ENCODE data around the gene GRIK3. TPM values are rescaled to one million over a fixed set of nuclear protein-coding genes. Genes with fewer than 3 reads are reported as not detected.

The GRIK3 gene
- total RNA-seq, 2 donors from 2014 or later: not detected

GRCh38 chr1:37018510-37018909, 15.8 kb downstream of the GRIK3 start:
- no peak overlapping the region for H3K27ac Mint-ChIP-seq
- DNase-seq (ENCODE audit: low spot score) (no peak), ATAC-seq (no peak)
- no peak overlapping the region for H3K4me3 Mint-ChIP-seq
- H3K27me3 Mint-ChIP-seq: peaks cover 28 to 32% of the 10 kb centered on the region in 2 donors
- no peaks in the 10 kb centered on the region for H3K9me3 Mint-ChIP-seq
- H3K36me3 Mint-ChIP-seq: no peaks in the 10 kb centered on the region
- H3K4me1 Mint-ChIP-seq (ENCODE audit: low read depth in 2 of 2): no peaks in the 10 kb centered on the region

GRCh38 chr1:37017720-37018119, 16.6 kb downstream of the GRIK3 start:
- no peaks in the 10 kb centered on the region for H3K9me3 Mint-ChIP-seq
- DNase-seq (ENCODE audit: low spot score) (no peak), ATAC-seq (no peak)
- H3K4me3 Mint-ChIP-seq: no peak overlapping the region
- peaks cover 25 to 29% of the 10 kb centered on the region in 2 donors for H3K27me3 Mint-ChIP-seq
- H3K27ac Mint-ChIP-seq: no peak overlapping the region
- no peaks in the 10 kb centered on the region for H3K4me1 Mint-ChIP-seq (ENCODE audit: low read depth in 2 of 2)
- no peaks in the 10 kb centered on the region for H3K36me3 Mint-ChIP-seq

- Mint-ChIP-seq H3K27me3 (peaks cover 25 to 27% of the 10 kb centered on the region in 2 donors), H3K36me3 (no peaks in the 10 kb centered on the region), H3K4me3 (no peak overlapping the region), H3K4me1 (ENCODE audit: low read depth in 2 of 2) (no peaks in the 10 kb centered on the region), H3K9me3 (no peaks in the 10 kb centered on the region), H3K27ac (no peak overlapping the region)
- ATAC-seq (no peak), DNase-seq (ENCODE audit: low spot score) (no peak)
Measured at GRCh38 chr1:37016121-37016520, 18.2 kb downstream of the GRIK3 start.

GRCh38 chr1:37015713-37016112, 18.6 kb downstream of the GRIK3 start:
- H3K4me1 Mint-ChIP-seq (ENCODE audit: low read depth in 2 of 2): no peaks in the 10 kb centered on the region
- ATAC-seq: no peak
- no peak for DNase-seq (ENCODE audit: low spot score)
- no peaks in the 10 kb centered on the region for H3K9me3 Mint-ChIP-seq
- peaks cover 25 to 27% of the 10 kb centered on the region in 2 donors for H3K27me3 Mint-ChIP-seq
- no peak overlapping the region for H3K27ac Mint-ChIP-seq
- H3K4me3 Mint-ChIP-seq: no peak overlapping the region
- H3K36me3 Mint-ChIP-seq: no peaks in the 10 kb centered on the region

- no peak overlapping the region for H3K4me3 Mint-ChIP-seq
Measured at GRCh38 chr1:37012226-37012625, 22.1 kb downstream of the GRIK3 start.

GRCh38 chr1:37010011-37010410, 24.3 kb downstream of the GRIK3 start:
- H3K27ac Mint-ChIP-seq: no peak overlapping the region
- no peak for ATAC-seq
- no peak overlapping the region for H3K4me3 Mint-ChIP-seq
- H3K36me3 Mint-ChIP-seq: no peaks in the 10 kb centered on the region
- no peak for DNase-seq (ENCODE audit: low spot score)
- H3K27me3 Mint-ChIP-seq: peaks cover 10 to 12% of the 10 kb centered on the region in 2 donors
- H3K4me1 Mint-ChIP-seq (ENCODE audit: low read depth in 2 of 2): no peaks in the 10 kb centered on the region
- no peaks in the 10 kb centered on the region for H3K9me3 Mint-ChIP-seq

More at GRCh38 chr1:37012226-37012625, 22.1 kb downstream of the GRIK3 start:
- Mint-ChIP-seq H3K36me3 (no peaks in the 10 kb centered on the region), H3K27me3 (peaks cover 9 to 10% of the 10 kb centered on the region in 2 donors), H3K4me1 (ENCODE audit: low read depth in 2 of 2) (no peaks in the 10 kb centered on the region), H3K27ac (no peak overlapping the region), H3K9me3 (no peaks in the 10 kb centered on the region)
- ATAC-seq (no peak), DNase-seq (ENCODE audit: low spot score) (no peak)

- no peaks in the 10 kb centered on the region for H3K36me3 Mint-ChIP-seq
- H3K27ac Mint-ChIP-seq: no peak overlapping the region
- no peaks in the 10 kb centered on the region for H3K9me3 Mint-ChIP-seq
- no peak for ATAC-seq
- DNase-seq (ENCODE audit: low spot score): no peak
- no peak overlapping the region for H3K4me3 Mint-ChIP-seq
- H3K27me3 Mint-ChIP-seq: peaks cover 6 to 7% of the 10 kb centered on the region in 2 donors
- H3K4me1 Mint-ChIP-seq (ENCODE audit: low read depth in 2 of 2): no peaks in the 10 kb centered on the region
Measured at GRCh38 chr1:37009521-37009920, 24.8 kb downstream of the GRIK3 start.

- Mint-ChIP-seq H3K4me3 (no peak overlapping the region), H3K9me3 (no peaks in the 10 kb centered on the region)
Measured at GRCh38 chr1:37006132-37006868, 28.0 kb downstream of the GRIK3 start.

GRCh38 chr1:37002898-37003297, 31.4 kb downstream of the GRIK3 start:
- DNase-seq (ENCODE audit: low spot score): no peak
- peaks cover 12 to 16% of the 10 kb centered on the region in 2 donors for H3K27me3 Mint-ChIP-seq
- H3K27ac Mint-ChIP-seq: no peak overlapping the region
- H3K4me3 Mint-ChIP-seq: no peak overlapping the region
- H3K36me3 Mint-ChIP-seq: no peaks in the 10 kb centered on the region
- H3K4me1 Mint-ChIP-seq (ENCODE audit: low read depth in 2 of 2): no peaks in the 10 kb centered on the region
- ATAC-seq: no peak
- H3K9me3 Mint-ChIP-seq: no peaks in the 10 kb centered on the region

More at GRCh38 chr1:37006132-37006868, 28.0 kb downstream of the GRIK3 start:
- Mint-ChIP-seq H3K36me3 (no peaks in the 10 kb centered on the region), H3K27me3 (peaks cover 6 to 7% of the 10 kb centered on the region in 2 donors), H3K4me1 (ENCODE audit: low read depth in 2 of 2) (no peaks in the 10 kb centered on the region), H3K27ac (no peak overlapping the region)
- ATAC-seq (no peak), DNase-seq (ENCODE audit: low spot score) (no peak)

GRCh38 chr1:37001703-37002102, 32.6 kb downstream of the GRIK3 start:
- Mint-ChIP-seq H3K27me3 (peaks cover 10 to 12% of the 10 kb centered on the region in 2 donors), H3K27ac (no peak overlapping the region), H3K4me3 (no peak overlapping the region), H3K36me3 (no peaks in the 10 kb centered on the region), H3K9me3 (no peaks in the 10 kb centered on the region), H3K4me1 (ENCODE audit: low read depth in 2 of 2) (no peaks in the 10 kb centered on the region)
- no peak for ATAC-seq
- no peak for DNase-seq (ENCODE audit: low spot score)

- Mint-ChIP-seq H3K9me3 (no peaks in the 10 kb centered on the region), H3K4me3 (no peak overlapping the region), H3K36me3 (no peaks in the 10 kb centered on the region), H3K4me1 (ENCODE audit: low read depth in 2 of 2) (no peaks in the 10 kb centered on the region), H3K27ac (no peak overlapping the region), H3K27me3 (peaks cover 17 to 19% of the 10 kb centered on the region in 2 donors)
- ATAC-seq (no peak), DNase-seq (ENCODE audit: low spot score) (no peak)
Measured at GRCh38 chr1:36996106-36996505, 38.2 kb downstream of the GRIK3 start.

- H3K27me3 Mint-ChIP-seq: peaks cover 11 to 15% of the 10 kb centered on the region in 2 donors
Measured at GRCh38 chr1:36994868-36995267, 39.4 kb downstream of the GRIK3 start.

GRCh38 chr1:36994294-36994693, 40.0 kb downstream of the GRIK3 start:
- no peak for DNase-seq (ENCODE audit: low spot score)
- no peaks in the 10 kb centered on the region for H3K9me3 Mint-ChIP-seq
- no peaks in the 10 kb centered on the region for H3K4me1 Mint-ChIP-seq (ENCODE audit: low read depth in 2 of 2)
- ATAC-seq: no peak
- H3K4me3 Mint-ChIP-seq: no peak overlapping the region
- peaks cover 9 to 15% of the 10 kb centered on the region in 2 donors for H3K27me3 Mint-ChIP-seq
- H3K36me3 Mint-ChIP-seq: no peaks in the 10 kb centered on the region
- H3K27ac Mint-ChIP-seq: no peak overlapping the region

More at GRCh38 chr1:36994868-36995267, 39.4 kb downstream of the GRIK3 start:
- no peaks in the 10 kb centered on the region for H3K9me3 Mint-ChIP-seq
- no peak overlapping the region for H3K4me3 Mint-ChIP-seq
- no peak for DNase-seq (ENCODE audit: low spot score)
- no peaks in the 10 kb centered on the region for H3K4me1 Mint-ChIP-seq (ENCODE audit: low read depth in 2 of 2)
- H3K36me3 Mint-ChIP-seq: no peaks in the 10 kb centered on the region
- no peak overlapping the region for H3K27ac Mint-ChIP-seq
- no peak for ATAC-seq

GRCh38 chr1:36992139-36992943, 42.0 kb downstream of the GRIK3 start:
- H3K27me3 Mint-ChIP-seq: peaks cover 9 to 13% of the 10 kb centered on the region in 2 donors
- H3K27ac Mint-ChIP-seq: no peak overlapping the region
- no peaks in the 10 kb centered on the region for H3K9me3 Mint-ChIP-seq
- no peaks in the 10 kb centered on the region for H3K36me3 Mint-ChIP-seq
- no peak overlapping the region for H3K4me3 Mint-ChIP-seq
- ATAC-seq (no peak), DNase-seq (ENCODE audit: low spot score) (no peak)
- no peaks in the 10 kb centered on the region for H3K4me1 Mint-ChIP-seq (ENCODE audit: low read depth in 2 of 2)
